Upper lobe of right lung (tissue), 1 donor: ENCODE measurements around the gene ITGBL1. TPM values are rescaled to one million over a fixed set of nuclear protein-coding genes. Genes with fewer than 3 reads are reported as not detected.

Source experiments
- ATAC-seq: fragments of 200-7000 bp; cut with Tn5 transposase; one replicate; pipeline ENCODE4 v1.9.1; 2020; ENCODE audit warnings: mild to moderate bottlenecking, moderate library complexity
- DNase-seq: peaks from one replicate; pipeline ENCODE4 v3.0.0-alpha.2; 2020
- H3K27ac ChIP-seq: fragments of 200-600 bp; one replicate; pipeline ENCODE4 v1.8.0; 2022
- H3K27me3 ChIP-seq: fragments of 200-600 bp; one replicate; pipeline ENCODE4 v1.8.0; 2022; ENCODE audit warnings: mild to moderate bottlenecking
- H3K36me3 ChIP-seq: fragments of 200-600 bp; one replicate; pipeline ENCODE4 v1.8.0; 2022
- H3K4me1 ChIP-seq: fragments of 200-600 bp; one replicate; pipeline ENCODE4 v1.8.0; 2022
- H3K4me3 ChIP-seq: fragments of 200-600 bp; one replicate; pipeline ENCODE4 v1.8.0; 2022; ENCODE audit warnings: mild to moderate bottlenecking
- H3K9me3 ChIP-seq: fragments of 200-600 bp; one replicate; pipeline ENCODE4 v1.8.0; 2022
- CTCF ChIP-seq: fragments of 200-600 bp; IDR thresholded peaks from one replicate; pipeline ENCODE4 v1.8.0; 2022; ENCODE audit warnings: antibody characterized with exemption
- intact Hi-C: fragments of 100-400 bp; cut with DNase I; formaldehyde crosslinking; loops from one replicate; pipeline ENCODE4 v1.11.0; 2022
- total RNA-seq: library from RNA; stranded (reverse); fragmentation: NEBNext Ultra II Directional; extraction: Animal tissue kit (Norgen Biotek cat#: 25700); gene quantifications from one replicate; pipeline ENCODE4 v1.2.1, GENCODE V29; 2021
- donor health status: DM: no; HTN: yes; CAD: no; lungs with severe emphysema.

ITGBL1 gene
- total RNA-seq, 1 donor from 2014 or later = 43.6 TPM

DNA sequence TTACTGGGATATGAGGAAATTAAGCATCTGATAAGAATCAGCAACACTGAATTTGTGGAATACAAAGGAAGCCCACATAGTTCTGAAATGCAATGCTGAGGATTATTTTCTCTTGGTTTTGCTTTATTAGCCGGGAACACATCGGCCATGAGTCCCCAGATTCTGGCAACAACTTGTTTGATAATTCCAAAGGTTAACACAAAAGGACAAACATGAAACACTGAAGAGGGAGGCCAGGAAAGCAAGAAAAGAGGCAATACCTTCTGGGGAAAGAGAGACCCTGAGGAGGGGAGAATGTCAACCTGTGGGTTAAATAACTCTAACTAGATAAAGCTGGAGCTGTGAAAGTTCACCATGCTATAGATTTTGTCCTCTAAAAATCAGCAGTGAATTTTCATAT is 285.9 kb downstream of the ITGBL1 start:
- no peak for TF ChIP-seq CTCF
- no peaks in the 10 kb centered on the region for H3K27me3 ChIP-seq
- no peaks in the 10 kb centered on the region for H3K4me1 ChIP-seq
- H3K27ac ChIP-seq = no peak overlapping the region
- no peak for DNase-seq
- intact Hi-C loops = no loop called here
- H3K36me3 ChIP-seq = no peaks in the 10 kb centered on the region
- no peak overlapping the region for H3K4me3 ChIP-seq
- ATAC-seq = no peak
- H3K9me3 ChIP-seq = no peaks in the 10 kb centered on the region

GRCh38 chr13:101739382-101740178 is 287.1 kb downstream of the ITGBL1 start:
- ATAC-seq = no peak
- Histone ChIP-seq H3K27me3 (no peaks in the 10 kb centered on the region), H3K9me3 (no peaks in the 10 kb centered on the region), H3K4me3 (no peak overlapping the region), H3K36me3 (no peaks in the 10 kb centered on the region), H3K27ac (no peak overlapping the region), H3K4me1 (no peaks in the 10 kb centered on the region)
- intact Hi-C loops = no loop called here
- no peak for TF ChIP-seq CTCF
- no peak for DNase-seq

GRCh38 chr13:101746513-101746912 is 294.0 kb downstream of the ITGBL1 start:
- Histone ChIP-seq H3K4me3 (no peak overlapping the region), H3K27me3 (no peaks in the 10 kb centered on the region), H3K9me3 (no peaks in the 10 kb centered on the region), H3K4me1 (no peaks in the 10 kb centered on the region), H3K27ac (no peak overlapping the region), H3K36me3 (no peaks in the 10 kb centered on the region)
- no peak for TF ChIP-seq CTCF
- intact Hi-C loops = no loop called here
- no peak for DNase-seq
- ATAC-seq = no peak

GRCh38 chr13:101747039-101747438 is 294.6 kb downstream of the ITGBL1 start:
- Histone ChIP-seq H3K9me3 (no peaks in the 10 kb centered on the region), H3K27ac (no peak overlapping the region), H3K4me3 (no peak overlapping the region), H3K36me3 (no peaks in the 10 kb centered on the region), H3K27me3 (no peaks in the 10 kb centered on the region), H3K4me1 (no peaks in the 10 kb centered on the region)
- no peak for TF ChIP-seq CTCF
- DNase-seq = no peak
- intact Hi-C loops = no loop called here
- ATAC-seq = no peak

DNA sequence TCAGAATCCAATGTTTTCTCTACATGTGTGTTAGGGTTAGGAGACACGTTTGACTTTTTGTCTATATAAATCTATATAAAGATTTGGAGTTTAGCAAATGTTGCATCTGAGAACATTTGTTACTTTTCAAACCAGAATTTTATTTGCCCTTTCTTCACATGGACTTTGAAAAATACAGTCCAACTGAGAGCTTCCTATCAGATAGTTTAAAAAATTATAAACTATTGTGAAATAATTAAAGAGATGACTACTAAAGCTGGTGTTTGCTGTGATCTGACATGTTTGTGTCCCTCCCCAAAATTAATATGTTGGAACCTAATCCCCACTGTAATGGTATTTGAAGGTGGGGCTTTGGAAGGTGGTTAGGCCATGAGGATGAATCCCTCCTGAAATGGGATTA is 297.1 kb downstream of the ITGBL1 start:
- H3K4me3 ChIP-seq = no peak overlapping the region
- TF ChIP-seq CTCF = no peak
- no peaks in the 10 kb centered on the region for H3K9me3 ChIP-seq
- no peaks in the 10 kb centered on the region for H3K36me3 ChIP-seq
- H3K27me3 ChIP-seq = no peaks in the 10 kb centered on the region
- ATAC-seq (no peak), DNase-seq (no peak)
- intact Hi-C loops = no loop called here
- no peaks in the 10 kb centered on the region for H3K4me1 ChIP-seq
- H3K27ac ChIP-seq = no peak overlapping the region
